Mesodermal cell (in vitro differentiated cells): ENCODE results near the gene OSBPL2.

Experiments used
- H3K27ac ChIP-seq: 2 replicates; pipeline ENCODE4 v1.7.0; 2013; ENCODE audit warnings: mild to moderate bottlenecking, low read depth, low read length, moderate library complexity; ENCODE audit not compliant: severe bottlenecking
- H3K36me3 ChIP-seq: 2 replicates; pipeline ENCODE4 v1.7.1; 2013; ENCODE audit warnings: mild to moderate bottlenecking, low read length, moderate library complexity; ENCODE audit not compliant: control insufficient read depth, insufficient read depth
- H3K4me1 ChIP-seq: one replicate; pipeline ENCODE4 v1.7.1; 2013; ENCODE audit warnings: mild to moderate bottlenecking, low read length; ENCODE audit not compliant: insufficient read depth, control insufficient read depth, poor library complexity, severe bottlenecking
- H3K4me3 ChIP-seq: 2 replicates; pipeline ENCODE4 v1.7.0; 2013; ENCODE audit warnings: low read length, control low read depth, mild to moderate bottlenecking; ENCODE audit not compliant: insufficient read depth, poor library complexity, severe bottlenecking; ENCODE audit errors: extremely low read depth
- H3K9me3 ChIP-seq: 2 replicates; pipeline ENCODE4 v1.7.1; 2013; ENCODE audit warnings: mild to moderate bottlenecking, low read length, moderate library complexity; ENCODE audit not compliant: control insufficient read depth
- WGBS, 2 experiments: methylation state at CpG; one replicate each; pipeline ENCODE4 v1.1.5; 2013; ENCODE audit warnings: missing lambda C conversion rate in 2 of 2; ENCODE audit not compliant: insufficient coverage in 2 of 2; 5-methylcytosine and 5-hydroxymethylcytosine counted together

Gene OSBPL2

DNA sequence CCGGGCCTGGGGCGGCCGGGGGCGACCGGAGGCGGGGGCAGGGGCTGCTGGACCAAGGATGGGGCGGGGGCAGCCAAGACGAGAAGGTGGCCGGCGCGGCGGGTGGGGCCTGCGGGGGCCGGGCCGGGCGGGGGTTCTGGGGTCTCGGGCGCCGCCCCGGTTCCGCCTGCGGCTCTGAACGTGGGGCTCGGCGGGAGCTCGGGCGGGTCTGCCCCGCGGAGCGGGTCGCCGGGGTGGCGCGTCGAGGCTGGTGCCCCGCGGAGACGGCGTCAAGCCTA, 64.7 kb downstream of the OSBPL2 start:
- Histone ChIP-seq H3K4me1 (peaks cover 20% of the 10 kb centered on the region), H3K27ac (peak overlapping the region; percentile 67), H3K9me3 (no peaks in the 10 kb centered on the region), H3K4me3 (peak overlapping the region; percentile 77), H3K36me3 (peaks cover 47% of the 10 kb centered on the region)
- 0% methylated on average over 22 to 39 of the region's 39 CpGs for WGBS, 2 experiments

DNA sequence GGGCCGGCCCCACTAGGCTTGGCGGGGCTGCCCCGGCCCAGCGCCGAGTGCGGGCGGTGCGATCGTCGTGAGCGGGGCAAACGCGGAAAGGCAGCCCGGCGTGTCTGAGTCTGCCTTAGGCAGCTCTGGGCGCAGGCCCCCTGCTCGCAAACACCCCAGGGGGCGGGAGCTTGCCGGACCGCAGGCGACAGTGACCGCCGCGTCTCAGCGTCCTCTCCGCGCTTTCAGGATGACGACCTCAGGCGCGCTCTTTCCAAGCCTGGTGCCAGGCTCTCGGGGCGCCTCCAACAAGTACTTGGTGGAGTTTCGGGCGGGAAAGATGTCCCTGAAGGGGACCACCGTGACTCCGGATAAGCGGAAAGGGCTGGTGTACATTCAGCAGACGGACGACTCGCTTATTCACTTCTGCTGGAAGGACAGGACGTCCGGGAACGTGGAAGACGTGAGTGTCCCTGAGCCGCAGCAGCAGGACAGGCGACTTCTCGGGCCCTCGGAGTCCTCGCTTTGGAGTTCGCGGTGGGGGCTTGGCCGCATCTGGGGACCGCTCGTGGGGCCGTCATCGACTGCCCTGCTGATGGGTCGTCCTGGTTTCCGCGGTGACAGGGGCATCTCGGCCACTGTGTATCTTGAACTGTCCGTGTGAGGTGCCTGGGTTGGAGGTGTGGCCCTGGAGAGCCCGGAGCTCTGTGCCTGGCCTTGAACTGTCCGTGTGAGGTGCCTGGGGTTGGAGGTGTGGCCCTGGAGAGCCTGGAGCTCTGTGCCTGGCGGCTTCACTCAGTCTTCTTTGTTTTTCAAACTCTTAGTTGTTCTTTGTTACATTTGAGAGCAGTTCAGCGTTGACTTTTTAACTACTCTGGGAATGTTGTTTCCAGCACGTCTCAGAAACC, 65.3 kb downstream of the OSBPL2 start:
- Histone ChIP-seq H3K36me3 (peaks cover 52% of the 10 kb centered on the region), H3K9me3 (no peaks in the 10 kb centered on the region), H3K27ac (peak overlapping the region; percentile 67), H3K4me1 (peaks cover 20% of the 10 kb centered on the region), H3K4me3 (peak overlapping the region; percentile 77)
- 3% methylated on average over 57 to 63 of the region's 66 CpGs for WGBS, 2 experiments

DNA sequence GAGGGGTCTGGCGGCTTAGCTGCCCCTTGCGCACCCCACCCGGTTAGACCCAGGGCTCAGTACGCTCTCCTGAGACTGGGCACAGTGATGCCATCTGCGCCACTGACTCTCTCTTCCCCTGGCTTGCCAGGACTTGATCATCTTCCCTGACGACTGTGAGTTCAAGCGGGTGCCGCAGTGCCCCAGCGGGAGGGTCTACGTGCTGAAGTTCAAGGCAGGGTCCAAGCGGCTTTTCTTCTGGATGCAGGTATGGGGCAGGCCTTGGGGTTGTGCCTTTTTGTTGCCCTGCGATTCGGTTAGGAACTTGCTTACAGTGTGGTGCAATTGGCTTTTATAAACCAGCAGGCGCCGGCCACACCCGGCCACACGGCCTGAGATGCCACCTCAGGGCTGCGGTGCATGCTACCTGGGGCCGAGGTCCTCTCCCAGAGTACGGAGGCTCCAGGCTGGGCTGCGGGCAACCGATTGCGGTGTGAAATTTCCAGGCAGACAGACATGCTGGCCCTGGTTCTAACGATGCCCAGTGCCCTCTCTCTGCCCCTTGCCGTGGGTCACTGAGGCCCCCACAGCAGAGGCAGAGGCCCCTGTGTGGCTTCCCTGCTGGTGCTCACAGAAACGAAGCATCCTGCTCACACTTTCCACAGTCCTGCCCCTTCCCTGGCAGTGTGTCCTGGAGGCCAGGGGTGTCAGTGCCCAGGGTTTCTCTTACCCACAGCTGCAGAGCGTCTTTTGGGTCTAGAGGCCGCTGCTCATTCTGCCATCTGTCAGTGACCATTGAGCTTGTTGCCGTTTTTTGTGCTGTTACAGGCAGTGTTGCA, 66.2 kb downstream of the OSBPL2 start:
- peaks cover 20% of the 10 kb centered on the region for H3K4me1 ChIP-seq
- H3K36me3 ChIP-seq = peaks cover 58% of the 10 kb centered on the region
- 86 to 91% methylated on average over 23 to 29 of the region's 29 CpGs for WGBS, 2 experiments
- no peaks in the 10 kb centered on the region for H3K9me3 ChIP-seq
- no peak overlapping the region for H3K27ac ChIP-seq
- H3K4me3 ChIP-seq = peak overlapping the region; percentile 77

DNA sequence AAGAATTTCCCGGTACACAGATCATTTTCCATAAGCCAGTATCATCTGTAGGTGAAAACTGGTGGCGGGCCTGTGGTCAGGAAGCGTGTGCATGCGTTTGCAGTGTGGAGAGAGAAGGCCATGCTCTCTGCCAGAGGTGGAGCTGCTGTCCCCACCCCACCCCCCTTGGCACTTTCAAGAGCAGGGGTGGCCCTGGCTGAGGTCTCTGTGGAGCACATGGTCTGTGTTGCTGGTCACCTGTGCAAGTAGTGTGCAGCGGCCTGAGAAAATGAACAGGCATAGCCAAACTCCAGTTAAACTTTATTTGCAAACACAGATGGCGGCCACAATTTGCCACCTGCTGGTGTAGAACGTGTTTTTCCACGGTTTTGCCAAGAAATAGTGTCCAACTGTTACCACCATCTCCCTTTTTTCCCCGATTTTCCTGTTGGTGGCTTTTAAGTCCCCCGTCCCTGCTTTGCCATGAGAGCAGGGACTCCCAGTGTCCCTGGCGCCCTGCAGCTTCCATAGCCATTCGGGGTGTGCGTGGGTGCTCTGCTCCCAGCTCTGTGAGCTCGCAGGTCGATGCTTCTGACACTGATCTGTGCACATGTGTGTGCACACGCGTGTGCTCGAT, 66.9 kb downstream of the OSBPL2 start:
- H3K4me3 ChIP-seq = peak overlapping the region; percentile 77
- WGBS, 2 experiments = 91 to 92% methylated on average over 15 to 16 of the region's 18 CpGs

DNA sequence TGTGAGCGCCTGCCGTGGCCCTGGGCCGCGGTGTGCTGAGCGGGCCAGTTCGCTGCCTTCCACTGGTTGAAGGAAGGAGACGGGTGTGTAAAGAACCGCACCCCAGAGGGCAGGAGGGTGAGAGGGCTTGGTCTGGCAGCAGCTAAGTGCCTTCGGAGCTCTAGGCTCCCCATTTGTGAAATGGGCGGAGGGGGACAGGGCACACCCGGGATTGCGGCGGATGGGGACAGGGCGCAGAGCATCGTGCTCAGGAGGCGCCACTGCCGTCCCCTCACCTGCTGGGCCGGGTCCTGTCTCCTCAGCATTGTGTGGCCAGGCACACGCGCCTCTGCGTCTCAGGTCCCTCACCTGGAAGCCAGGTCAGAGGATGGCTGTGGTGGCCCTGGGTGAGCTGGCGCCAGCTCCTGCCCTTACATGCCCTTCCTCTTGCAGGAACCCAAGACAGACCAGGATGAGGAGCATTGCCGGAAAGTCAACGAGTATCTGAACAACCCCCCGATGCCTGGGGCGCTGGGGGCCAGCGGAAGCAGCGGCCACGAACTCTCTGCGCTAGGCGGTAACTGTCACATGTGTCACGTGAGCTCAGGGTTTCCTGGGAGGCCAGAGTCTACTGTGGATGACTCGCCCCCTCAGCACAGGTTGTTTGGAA, 67.6 kb downstream of the OSBPL2 start:
- Histone ChIP-seq H3K4me1 (peaks cover 20% of the 10 kb centered on the region), H3K27ac (no peak overlapping the region), H3K4me3 (no peak overlapping the region), H3K36me3 (peaks cover 71% of the 10 kb centered on the region), H3K9me3 (no peaks in the 10 kb centered on the region)
- 92 to 93% methylated on average over 32 to 33 of the region's 33 CpGs for WGBS, 2 experiments

More for the DNA sequence above, 66.9 kb downstream of the OSBPL2 start:
- H3K9me3 ChIP-seq = no peaks in the 10 kb centered on the region
- H3K4me1 ChIP-seq = peaks cover 20% of the 10 kb centered on the region
- no peak overlapping the region for H3K27ac ChIP-seq
- H3K36me3 ChIP-seq = peaks cover 66% of the 10 kb centered on the region

DNA sequence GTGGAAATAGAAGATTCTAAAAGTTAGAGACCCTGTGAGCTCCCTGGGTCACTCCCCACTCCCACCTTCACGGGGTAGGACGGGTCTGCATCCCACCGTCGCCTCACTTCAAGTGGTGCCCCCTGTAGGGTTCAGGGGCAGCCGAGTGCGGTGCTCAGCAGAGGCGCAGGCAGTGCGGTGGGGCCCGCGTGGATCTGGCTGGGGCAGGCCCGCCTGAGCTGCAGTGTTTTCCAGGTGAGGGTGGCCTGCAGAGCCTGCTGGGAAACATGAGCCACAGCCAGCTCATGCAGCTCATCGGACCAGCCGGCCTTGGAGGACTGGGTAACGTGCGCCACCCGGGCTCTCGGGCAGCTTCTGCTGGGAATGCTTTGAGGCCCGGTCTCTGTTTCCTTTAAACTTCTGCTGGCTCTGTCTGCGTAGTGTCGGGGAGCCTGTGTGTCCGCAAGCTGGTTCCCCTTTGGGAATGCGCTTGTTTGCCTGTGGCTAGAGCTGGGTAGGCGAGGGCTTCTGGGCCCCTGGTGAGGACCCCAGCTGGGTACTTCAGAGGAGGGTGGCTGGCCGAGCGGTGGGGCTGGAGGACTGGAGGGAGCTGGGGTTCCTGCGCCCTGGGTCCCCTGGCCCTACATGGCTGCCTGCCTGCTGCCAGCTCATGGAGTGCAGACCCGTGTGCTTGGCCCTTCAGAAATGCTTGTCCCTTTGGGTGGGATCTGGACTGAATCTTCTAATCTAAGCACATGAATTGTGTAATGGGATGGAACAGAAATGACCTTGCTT, 68.3 kb downstream of the OSBPL2 start:
- peaks cover 77% of the 10 kb centered on the region for H3K36me3 ChIP-seq
- no peak overlapping the region for H3K27ac ChIP-seq
- H3K4me1 ChIP-seq = peaks cover 20% of the 10 kb centered on the region
- H3K4me3 ChIP-seq = no peak overlapping the region
- H3K9me3 ChIP-seq = no peaks in the 10 kb centered on the region
- WGBS, 2 experiments = 94 to 96% methylated on average over 21 to 24 of the region's 27 CpGs

DNA sequence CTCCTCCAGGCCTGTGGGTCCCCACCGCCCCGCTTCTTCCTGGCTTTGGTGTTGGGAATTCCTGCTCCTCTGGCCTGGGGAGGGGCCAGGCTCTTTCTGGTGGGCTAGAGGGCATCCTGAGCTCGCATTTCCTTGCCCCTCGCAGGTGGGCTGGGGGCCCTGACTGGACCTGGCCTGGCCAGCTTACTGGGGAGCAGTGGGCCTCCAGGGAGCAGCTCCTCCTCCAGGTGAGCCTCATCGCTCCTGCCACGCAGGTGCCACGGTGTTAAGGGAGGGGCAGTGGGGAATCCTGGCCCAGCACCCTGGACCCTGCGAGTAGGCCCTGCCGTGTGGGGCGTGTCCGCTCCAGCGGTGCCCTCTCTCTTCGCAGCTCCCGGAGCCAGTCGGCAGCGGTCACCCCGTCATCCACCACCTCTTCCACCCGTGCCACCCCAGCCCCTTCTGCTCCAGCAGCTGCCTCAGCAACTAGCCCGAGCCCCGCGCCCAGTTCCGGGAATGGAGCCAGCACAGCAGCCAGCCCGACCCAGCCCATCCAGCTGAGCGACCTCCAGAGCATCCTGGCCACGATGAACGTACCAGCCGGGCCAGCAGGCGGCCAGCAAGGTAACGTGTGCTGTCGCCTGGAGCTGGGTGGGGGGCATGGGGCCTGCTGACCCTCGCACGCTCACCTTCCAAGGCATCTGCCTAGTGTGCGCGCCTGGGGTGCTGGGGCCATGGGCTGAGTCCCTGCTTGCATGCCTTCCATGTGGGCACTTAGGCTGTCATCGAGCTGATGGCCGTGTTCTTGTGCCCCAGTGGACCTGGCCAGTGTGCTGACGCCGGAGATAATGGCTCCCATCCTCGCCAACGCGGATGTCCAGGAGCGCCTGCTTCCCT, 69.1 kb downstream of the OSBPL2 start:
- Histone ChIP-seq H3K9me3 (no peaks in the 10 kb centered on the region), H3K36me3 (peaks cover 82% of the 10 kb centered on the region), H3K27ac (no peak overlapping the region), H3K4me1 (peaks cover 20% of the 10 kb centered on the region), H3K4me3 (no peak overlapping the region)
- WGBS, 2 experiments = 97% methylated on average over 34 to 42 of the region's 42 CpGs

DNA sequence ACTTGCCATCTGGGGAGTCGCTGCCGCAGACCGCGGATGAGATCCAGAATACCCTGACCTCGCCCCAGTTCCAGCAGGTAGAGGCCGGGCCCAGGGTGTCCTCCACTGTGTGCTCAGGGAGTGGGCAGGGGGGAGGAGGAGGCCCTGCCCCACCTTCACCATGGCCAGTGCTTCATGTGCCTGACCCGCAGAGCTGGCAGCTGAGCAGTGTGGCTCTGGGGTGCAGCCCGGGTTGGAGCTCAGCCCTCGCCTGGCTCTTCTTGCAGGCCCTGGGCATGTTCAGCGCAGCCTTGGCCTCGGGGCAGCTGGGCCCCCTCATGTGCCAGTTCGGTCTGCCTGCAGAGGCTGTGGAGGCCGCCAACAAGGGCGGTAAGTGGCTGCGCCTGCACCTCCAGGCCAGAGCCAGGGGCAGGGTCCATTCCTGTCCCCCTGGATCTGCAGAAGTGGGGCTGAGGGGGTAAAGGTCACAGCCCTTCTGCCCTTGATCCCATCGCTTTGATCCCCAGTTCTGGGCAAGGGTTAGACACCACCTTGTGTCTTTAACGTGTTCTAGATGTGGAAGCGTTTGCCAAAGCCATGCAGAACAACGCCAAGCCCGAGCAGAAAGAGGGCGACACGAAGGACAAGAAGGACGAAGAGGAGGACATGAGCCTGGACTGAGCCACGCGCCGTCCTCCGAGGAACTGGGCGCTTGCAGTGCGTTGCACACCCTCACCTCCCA, 69.9 kb downstream of the OSBPL2 start:
- Histone ChIP-seq H3K4me3 (no peak overlapping the region), H3K9me3 (no peaks in the 10 kb centered on the region), H3K4me1 (peaks cover 20% of the 10 kb centered on the region), H3K36me3 (peaks cover 87% of the 10 kb centered on the region), H3K27ac (peak overlapping the region; percentile 23)
- 96 to 98% methylated on average over 18 to 24 of the region's 29 CpGs for WGBS, 2 experiments
